Measurements from ENCODE around the gene CHRNB2.

- no peak for TF ChIP-seq CTCF (IDR thresholded peaks at IDR 0.05)
- no peak for TF ChIP-seq POLR2A (IDR thresholded peaks at IDR 0.05; ENCODE audit: low read depth)
- no peak for TF ChIP-seq EP300 (IDR thresholded peaks at IDR 0.05)
Measured at GRCh38 chr1:154536570-154536969, 31.0 kb upstream of the CHRNB2 start.

All from esophagus muscularis mucosa (tissue), 4 donors.